HCT116 (cell line): ENCODE data around the gene ACTR1B. TPM values are rescaled to one million over a fixed set of nuclear protein-coding genes. Genes with fewer than 3 reads are reported as not detected.

ENCODE experiments used
- ATAC-seq: fragments of 200-7000 bp; cut with Tn5 transposase; 2 replicates; pipeline ENCODE4 v1.9.1; 2020; ENCODE audit warnings: mild to moderate bottlenecking, moderate library complexity
- BruUV-seq: library from RNA; stranded (reverse); fragments of 400-500 nt; replicated peaks from 2 replicates; lab custom pipeline; 2021; lab: Mats Ljungman, UMichigan
- CTCF ChIA-PET: fragments of 300-600 bp; sonication (Branson Sonifier 250); formaldehyde crosslinking; loops from one replicate; lab custom pipeline; 2021; ENCODE audit warnings: antibody characterized with exemption; lab: Charles Lee
- POLR2A ChIA-PET: fragments of 300-600, 350-600 bp; sonication (Branson Sonifier 250); formaldehyde crosslinking; loops from one replicate; lab custom pipeline; 2021; ENCODE audit warnings: antibody characterized with exemption; lab: Charles Lee
- RAD21 ChIA-PET, 2 experiments: fragments of 300-600 bp; sonication (Branson Sonifier 250); formaldehyde crosslinking; loops; one replicate each; lab custom pipeline; 2023; ENCODE audit warnings: low total read pairs in 2 of 2; ENCODE audit not compliant: uncharacterized antibody in 2 of 2, unreplicated experiment in 2 of 2, low non-redundant PET in 1 of 2; lab: Charles Lee
- DNase-seq: peaks from one replicate; pipeline ENCODE4 v3.0.0-alpha.2; 2010; ENCODE audit warnings: low read depth, low spot score
- H2AFZ ChIP-seq: fragments of 200-600 bp; shearing (Covaris generic), sonication (generic); 2 replicates; pipeline ENCODE4 v1.6.1; 2017; ENCODE audit warnings: low read depth, mixed run types, mixed read lengths, antibody characterized with exemption, low read length; ENCODE audit not compliant: poor library complexity, severe bottlenecking
- H3K27ac ChIP-seq: 2 replicates; pipeline ENCODE4 v1.5.1; 2012; ENCODE audit warnings: low read depth, low read length
- H3K27me3 ChIP-seq: fragments of 200-600 bp; sonication (generic); 2 replicates; pipeline ENCODE4 v1.6.1; 2016; ENCODE audit warnings: mixed run types, low read length, mixed read lengths; ENCODE audit not compliant: insufficient read depth
- H3K36me3 ChIP-seq, 2 experiments: fragments of 200-500 bp in 1 of 2; fragments of 200-600 bp in 1 of 2; sonication (Bioruptor generic) in 1 of 2; sonication (generic) in 1 of 2; 2 replicates each; pipeline versions ENCODE4 v1.5.1 to v1.6.1; 2014 to 2016; ENCODE audit warnings: low read length in 2 of 2, inconsistent platforms in 1 of 2, mixed read lengths in 1 of 2, mixed run types in 1 of 2; ENCODE audit not compliant: insufficient read depth in 2 of 2, control insufficient read depth in 1 of 2
- H3K4me1 ChIP-seq, 2 experiments: fragments of 200-600 bp in 1 of 2; sonication (generic) in 1 of 2; 2 replicates each; pipeline versions ENCODE4 v1.5.1 to v1.6.1; 2012 to 2017; ENCODE audit warnings: low read length in 2 of 2, inconsistent platforms in 1 of 2, mild to moderate bottlenecking in 1 of 2, mixed read lengths in 1 of 2, mixed run types in 1 of 2, moderate library complexity in 1 of 2; ENCODE audit not compliant: insufficient read depth in 2 of 2, control insufficient read depth in 1 of 2
- H3K4me2 ChIP-seq: fragments of 200-600 bp; sonication (generic); 2 replicates; pipeline ENCODE4 v1.6.1; 2017; ENCODE audit warnings: mixed run types, low read length, mixed read lengths
- H3K4me3 ChIP-seq, 2 experiments: fragments of 200-600 bp in 1 of 2; sonication (generic) in 1 of 2; replicated peaks in 1 of 2; 2 replicates each; pipeline ENCODE4 v1.5.1; 2011 to 2016; ENCODE audit warnings: low read length in 2 of 2, control low read depth in 1 of 2, low read depth in 1 of 2, mild to moderate bottlenecking in 1 of 2, mixed read lengths in 1 of 2, mixed run types in 1 of 2
- H3K79me2 ChIP-seq: fragments of 200-600 bp; sonication (generic); 2 replicates; pipeline ENCODE4 v1.6.1; 2017; ENCODE audit warnings: mild to moderate bottlenecking, mixed run types, low read length, moderate library complexity, mixed read lengths; ENCODE audit not compliant: insufficient read depth
- H3K9ac ChIP-seq: fragments of 200-600 bp; sonication (generic); 2 replicates; pipeline ENCODE4 v1.6.1; 2016; ENCODE audit warnings: low read length, mixed read lengths
- H3K9me2 ChIP-seq: fragments of 200-600 bp; sonication (generic), shearing (Covaris generic); 2 replicates; pipeline ENCODE4 v1.6.1; 2017; ENCODE audit warnings: mixed run types, mild to moderate bottlenecking, moderate library complexity; ENCODE audit not compliant: insufficient read depth
- H3K9me3 ChIP-seq, 2 experiments: fragments of 200-500 bp in 1 of 2; fragments of 200-600 bp in 1 of 2; sonication (Bioruptor generic) in 1 of 2; sonication (generic) in 1 of 2; 2 replicates each; pipeline ENCODE4 v1.6.1; 2014 to 2017; ENCODE audit warnings: low read length in 2 of 2, mixed read lengths in 2 of 2, inconsistent platforms in 1 of 2, low read depth in 1 of 2, mild to moderate bottlenecking in 1 of 2, mixed run types in 1 of 2, moderate library complexity in 1 of 2; ENCODE audit not compliant: control insufficient read depth in 1 of 2, insufficient read depth in 1 of 2
- H4K20me1 ChIP-seq: fragments of 200-600 bp; sonication (generic), shearing (Covaris generic); 2 replicates; pipeline ENCODE4 v1.6.1; 2017; ENCODE audit warnings: mixed run types, mild to moderate bottlenecking, moderate library complexity; ENCODE audit not compliant: insufficient read depth
- CBX3 ChIP-seq: IDR thresholded peaks from 2 replicates; pipeline ENCODE4 v1.6.1; 2012; ENCODE audit warnings: low read depth
- ELF1 ChIP-seq: IDR thresholded peaks from 2 replicates; pipeline ENCODE4 v1.6.1; 2012; ENCODE audit warnings: low read depth, borderline replicate concordance
- EZH2phosphoT487 ChIP-seq: fragments of 200-600 bp; IDR thresholded peaks from 2 replicates; pipeline ENCODE4 v1.6.1; 2018; ENCODE audit warnings: antibody characterized with exemption, borderline replicate concordance
- JUND ChIP-seq: IDR thresholded peaks from 2 replicates; pipeline ENCODE4 v1.6.1; 2012
- MAX ChIP-seq: IDR thresholded peaks from 2 replicates; pipeline ENCODE4 v1.6.1; 2012
- REST ChIP-seq: IDR thresholded peaks from 2 replicates; pipeline ENCODE4 v1.6.1; 2012; ENCODE audit warnings: low read depth
- YY1 ChIP-seq: IDR thresholded peaks from 2 replicates; pipeline ENCODE4 v1.6.1; 2011; ENCODE audit warnings: low read length, low read depth, moderate library complexity, mild to moderate bottlenecking; ENCODE audit not compliant: insufficient replicate concordance; ENCODE audit errors: extremely low read depth
- intact Hi-C: fragments of 100-400 bp; cut with micrococcal nuclease; formaldehyde crosslinking; loops from 2 replicates; pipeline ENCODE4 v1.10.0; 2022
- total RNA-seq: library from RNA; stranded (reverse); gene quantifications from one replicate; pipeline ENCODE4 v1.2.1, GENCODE V29; 2021; ENCODE audit not compliant: unreplicated experiment
- TF ChIP-seq, protein P1 (sequence below): IDR thresholded peaks from 2 replicates; pipeline ENCODE4 v1.6.1; 2011; ENCODE audit warnings: mild to moderate bottlenecking, low read length, moderate library complexity; ENCODE audit not compliant: insufficient replicate concordance; ENCODE audit errors: extremely low read depth

ACTR1B gene
- total RNA-seq, 1 experiment from 2014 or later = 42.8 TPM

DNA sequence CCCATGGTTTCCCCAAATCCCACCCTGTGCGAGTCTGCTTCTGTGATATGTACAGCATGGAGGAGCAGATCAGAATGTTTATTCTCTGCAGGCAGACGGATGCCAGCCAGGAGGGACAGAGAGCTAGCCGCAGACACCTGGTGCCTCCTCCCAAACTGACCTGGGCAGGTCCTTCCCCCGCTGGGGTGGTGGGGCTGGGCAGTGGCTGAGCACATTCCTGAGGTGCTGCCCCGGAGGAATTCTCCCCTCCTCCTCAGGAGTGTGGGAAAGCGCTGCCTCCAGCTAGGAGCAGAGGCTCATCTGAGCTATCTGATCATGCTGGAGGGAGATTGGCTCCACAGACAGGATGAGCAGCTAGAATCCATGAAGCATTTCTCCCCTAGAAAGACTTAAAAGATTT is 27.3 kb upstream of the ACTR1B start:
- DNase-seq (no peak), ATAC-seq (no peak)
- Histone ChIP-seq H4K20me1 (no peaks in the 10 kb centered on the region), H3K9me2 (no peaks in the 10 kb centered on the region), H3K9ac (no peak overlapping the region), H3K9me3 (no peaks in the 10 kb centered on the region), H3K36me3 (no peaks in the 10 kb centered on the region), H3K27ac (no peak overlapping the region)
- TF ChIP-seq JUND (no peak), ELF1 (no peak), MAX (no peak), REST (no peak), EZH2phosphoT487 (no peak), YY1 (no peak), CBX3 (no peak)
- TF ChIP-seq, protein P1, sequence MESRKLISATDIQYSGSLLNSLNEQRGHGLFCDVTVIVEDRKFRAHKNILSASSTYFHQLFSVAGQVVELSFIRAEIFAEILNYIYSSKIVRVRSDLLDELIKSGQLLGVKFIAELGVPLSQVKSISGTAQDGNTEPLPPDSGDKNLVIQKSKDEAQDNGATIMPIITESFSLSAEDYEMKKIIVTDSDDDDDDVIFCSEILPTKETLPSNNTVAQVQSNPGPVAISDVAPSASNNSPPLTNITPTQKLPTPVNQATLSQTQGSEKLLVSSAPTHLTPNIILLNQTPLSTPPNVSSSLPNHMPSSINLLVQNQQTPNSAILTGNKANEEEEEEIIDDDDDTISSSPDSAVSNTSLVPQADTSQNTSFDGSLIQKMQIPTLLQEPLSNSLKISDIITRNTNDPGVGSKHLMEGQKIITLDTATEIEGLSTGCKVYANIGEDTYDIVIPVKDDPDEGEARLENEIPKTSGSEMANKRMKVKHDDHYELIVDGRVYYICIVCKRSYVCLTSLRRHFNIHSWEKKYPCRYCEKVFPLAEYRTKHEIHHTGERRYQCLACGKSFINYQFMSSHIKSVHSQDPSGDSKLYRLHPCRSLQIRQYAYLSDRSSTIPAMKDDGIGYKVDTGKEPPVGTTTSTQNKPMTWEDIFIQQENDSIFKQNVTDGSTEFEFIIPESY = no peak
- TF ChIP-seq, all 23 proteins: peak for 0
- Histone ChIP-seq H3K27me3 (no peaks in the 10 kb centered on the region), H3K79me2 (no peaks in the 10 kb centered on the region), H2AFZ (no peak overlapping the region), H3K4me3 (no peak overlapping the region), H3K4me1 (peaks cover 0 to 8% of the 10 kb centered on the region in 2 experiments; a peak in 1 of 4 replicates), H3K4me2 (no peak overlapping the region)
- ChIA-PET CTCF (interaction anchor here (1.0 to 1.3 kb wide), 2 partner anchors 9 to 100 kb away, joined by 3 to 4 read pairs; no protein-coding TSS in a partner anchor), POLR2A (no interaction called here), RAD21 (no interaction called here)
- no TSS peak for BruUV-seq
- intact Hi-C loops = no loop called here
